H1 (cell line): Measurements from ENCODE around the gene C2CD5. TPM values are rescaled to one million over a fixed set of nuclear protein-coding genes. Genes with fewer than 3 reads are reported as not detected.

Experiments
- CTCF ChIA-PET: fragments of 300-600 bp; sonication (Branson Sonifier 250); formaldehyde crosslinking; loops from one replicate; lab custom pipeline; 2021; ENCODE audit not compliant: partially characterized antibody; lab: Charles Lee
- POLR2A ChIA-PET: fragments of 300-600 bp; sonication (Branson Sonifier 250); formaldehyde crosslinking; loops from one replicate; lab custom pipeline; 2021; ENCODE audit warnings: inconsistent platforms; ENCODE audit not compliant: partially characterized antibody; lab: Charles Lee
- DNase-seq, 2 experiments: peaks; one replicate each; pipeline versions ENCODE4 v3.0.0 to v3.0.0-alpha.2; 2010 to 2022; ENCODE audit warnings: low spot score in 2 of 2, low read depth in 1 of 2, mixed read lengths in 1 of 2
- FAIRE-seq: peaks from 2 replicates; lab custom pipeline; 2011; peaks lifted over from hg19 to GRCh38; lab: Jason Lieb, UNC
- H2AFZ ChIP-seq: 2 replicates; pipeline ENCODE4 v1.8.1; 2012; ENCODE audit warnings: low read length, inconsistent platforms
- H2AK5ac ChIP-seq: 2 replicates; pipeline ENCODE4 v1.6.1; 2013; ENCODE audit warnings: low read depth, low read length
- H2BK120ac ChIP-seq: replicated peaks from 2 replicates; pipeline ENCODE3; 2013; ENCODE audit warnings: low read depth, low read length, inconsistent platforms
- H2BK12ac ChIP-seq: 2 replicates; pipeline ENCODE4 v1.6.1; 2013; ENCODE audit warnings: low read depth, low read length
- H2BK15ac ChIP-seq: 2 replicates; pipeline ENCODE4 v1.6.1; 2013; ENCODE audit warnings: low read length
- H2BK20ac ChIP-seq: 2 replicates; pipeline ENCODE4 v1.6.1; 2013; ENCODE audit warnings: low read length
- H2BK5ac ChIP-seq: 2 replicates; pipeline ENCODE4 v1.6.1; 2013; ENCODE audit warnings: low read depth, low read length
- H3K14ac ChIP-seq: 2 replicates; pipeline ENCODE4 v1.6.1; 2013; ENCODE audit warnings: inconsistent platforms; ENCODE audit not compliant: insufficient read length
- H3K18ac ChIP-seq: 2 replicates; pipeline ENCODE4 v1.6.1; 2013; ENCODE audit warnings: low read length; ENCODE audit errors: extremely low read depth
- H3K23ac ChIP-seq: 2 replicates; pipeline ENCODE4 v1.6.1; 2013; ENCODE audit warnings: inconsistent platforms; ENCODE audit not compliant: insufficient read length
- H3K23me2 ChIP-seq: 2 replicates; pipeline ENCODE4 v1.6.1; 2013; ENCODE audit warnings: low read depth, low read length
- H3K27ac ChIP-seq: 2 replicates; pipeline ENCODE4 v1.6.1; 2011; ENCODE audit warnings: low read depth, low read length, inconsistent platforms
- H3K27me3 ChIP-seq, 4 experiments: replicated peaks in 1 of 4; 1 replicate in 1 of 4; 2 replicates in 3 of 4; pipeline versions ENCODE4 v1.6.1 to v1.8.1; 2011 to 2013; ENCODE audit warnings: low read length in 3 of 4, mild to moderate bottlenecking in 3 of 4, inconsistent platforms in 2 of 4, mixed read lengths in 2 of 4, moderate library complexity in 1 of 4; ENCODE audit not compliant: control insufficient read depth in 3 of 4, insufficient read depth in 3 of 4; ENCODE audit errors: extremely low read depth in 1 of 4
- H3K36me3 ChIP-seq, 4 experiments: 2 replicates each; pipeline versions ENCODE4 v1.6.1 to v1.8.1; 2011 to 2013; ENCODE audit warnings: mild to moderate bottlenecking in 4 of 4, low read length in 3 of 4, moderate library complexity in 2 of 4, control low read depth in 1 of 4, inconsistent platforms in 1 of 4; ENCODE audit not compliant: insufficient read depth in 4 of 4, control insufficient read depth in 2 of 4
- H3K4ac ChIP-seq: replicated peaks from 2 replicates; pipeline ENCODE3; 2013; ENCODE audit warnings: low read length, low read depth, mixed read lengths, inconsistent platforms; ENCODE audit not compliant: insufficient read length
- H3K4me1 ChIP-seq, 4 experiments: replicated peaks in 1 of 4; 1 replicate in 1 of 4; 2 replicates in 3 of 4; pipeline versions ENCODE4 v1.6.1 to v1.8.1; 2011 to 2013; ENCODE audit warnings: low read length in 3 of 4, inconsistent platforms in 2 of 4, mixed read lengths in 1 of 4; ENCODE audit not compliant: insufficient read depth in 4 of 4, control insufficient read depth in 3 of 4
- H3K4me2 ChIP-seq, 2 experiments: 2 replicates each; pipeline versions ENCODE4 v1.6.1 to v1.8.1; 2011 to 2013; ENCODE audit warnings: low read depth in 2 of 2, low read length in 2 of 2, control low read depth in 1 of 2, inconsistent platforms in 1 of 2, mild to moderate bottlenecking in 1 of 2; ENCODE audit not compliant: insufficient read depth in 1 of 2
- H3K4me3 ChIP-seq, 4 experiments: fragments of 200-600, 300-600 bp in 1 of 4; sonication (generic), shearing (Covaris generic), sonication (Bioruptor Twin) in 1 of 4; 2 replicates each; pipeline versions ENCODE4 v1.5.1 to v1.8.1; 2011 to 2016; ENCODE audit warnings: low read length in 4 of 4, low read depth in 3 of 4, control low read depth in 2 of 4, inconsistent platforms in 2 of 4, mild to moderate bottlenecking in 2 of 4, mixed read lengths in 1 of 4, moderate library complexity in 1 of 4; ENCODE audit not compliant: insufficient read depth in 2 of 4; ENCODE audit errors: extremely low read depth in 1 of 4
- H3K56ac ChIP-seq: replicated peaks from 2 replicates; pipeline ENCODE3; 2013; ENCODE audit warnings: low read depth, mild to moderate bottlenecking, mixed read lengths, low read length, inconsistent platforms; ENCODE audit not compliant: insufficient read length
- H3K79me1 ChIP-seq: 2 replicates; pipeline ENCODE4 v1.6.1; 2013; ENCODE audit warnings: low read depth, low read length, control low read depth
- H3K79me2 ChIP-seq, 2 experiments: 2 replicates each; pipeline versions ENCODE4 v1.6.1 to v1.8.1; 2012 to 2013; ENCODE audit warnings: low read length in 2 of 2, mild to moderate bottlenecking in 2 of 2, inconsistent platforms in 1 of 2; ENCODE audit not compliant: insufficient read depth in 2 of 2, control insufficient read depth in 1 of 2
- H3K9ac ChIP-seq, 4 experiments: replicated peaks in 1 of 4; 1 replicate in 1 of 4; 2 replicates in 3 of 4; pipeline versions ENCODE4 v1.6.1 to v1.8.1; 2011 to 2013; ENCODE audit warnings: low read depth in 3 of 4, low read length in 3 of 4, control low read depth in 2 of 4, mild to moderate bottlenecking in 2 of 4, moderate library complexity in 2 of 4, inconsistent platforms in 1 of 4; ENCODE audit errors: extremely low read depth in 1 of 4
- H3K9me3 ChIP-seq, 2 experiments: 2 replicates each; pipeline versions ENCODE4 v1.6.1 to v1.8.1; 2012 to 2013; ENCODE audit warnings: mild to moderate bottlenecking in 2 of 2, moderate library complexity in 2 of 2, control low read depth in 1 of 2, inconsistent platforms in 1 of 2, low read depth in 1 of 2, low read length in 1 of 2, mixed read lengths in 1 of 2; ENCODE audit not compliant: insufficient read depth in 2 of 2
- H4K20me1 ChIP-seq, 2 experiments: replicated peaks in 1 of 2; 2 replicates each; pipeline versions ENCODE3 to v1.8.1; 2011 to 2013; ENCODE audit warnings: inconsistent platforms in 2 of 2, low read length in 2 of 2, mild to moderate bottlenecking in 1 of 2; ENCODE audit not compliant: insufficient read depth in 2 of 2, control insufficient read depth in 1 of 2
- H4K5ac ChIP-seq: 2 replicates; pipeline ENCODE4 v1.6.1; 2013; ENCODE audit warnings: low read length, low read depth, mixed read lengths, inconsistent platforms; ENCODE audit not compliant: insufficient read length
- H4K8ac ChIP-seq: 2 replicates; pipeline ENCODE4 v1.8.0; 2013; ENCODE audit warnings: mild to moderate bottlenecking, moderate library complexity, low read length, inconsistent platforms; ENCODE audit not compliant: insufficient read depth; ENCODE audit errors: extremely low read depth
- H4K91ac ChIP-seq: replicated peaks from 2 replicates; pipeline ENCODE3; 2013; ENCODE audit warnings: low read length, mixed read lengths, inconsistent platforms; ENCODE audit not compliant: insufficient read length
- CREB1 ChIP-seq: IDR thresholded peaks from 2 replicates; pipeline ENCODE4 v1.6.1; 2012; ENCODE audit warnings: inconsistent platforms
- EZH2 ChIP-seq: fragments of 200-600 bp; sonication (generic); IDR thresholded peaks from 2 replicates; pipeline ENCODE4 v1.7.1; 2012; ENCODE audit warnings: low read depth, mild to moderate bottlenecking, moderate library complexity, low read length, inconsistent platforms; ENCODE audit not compliant: severe bottlenecking
- JUN ChIP-seq: IDR thresholded peaks from 2 replicates; pipeline ENCODE4 v1.6.1; 2011; ENCODE audit warnings: low read depth, mild to moderate bottlenecking, improper control_type of control experiment, low read length
- KDM4A ChIP-seq: IDR thresholded peaks from one replicate; pipeline ENCODE4 v1.7.1; 2012; ENCODE audit warnings: low read depth, mild to moderate bottlenecking, moderate library complexity, low read length, inconsistent platforms; ENCODE audit not compliant: severe bottlenecking
- SIX5 ChIP-seq: IDR thresholded peaks from 2 replicates; pipeline ENCODE4 v1.6.1; 2011; ENCODE audit warnings: mild to moderate bottlenecking, low read depth, low read length
- WGBS, 2 experiments: shearing (Covaris generic) in 1 of 2; methylation state at CpG; one replicate each; pipeline versions ENCODE4 v1.1.6 to v1.1.7; 2013 to 2015; ENCODE audit warnings: low lambda C conversion rate in 2 of 2, mixed read lengths in 2 of 2, inconsistent platforms in 1 of 2, low coverage in 1 of 2, missing lambda C conversion rate in 1 of 2; ENCODE audit not compliant: insufficient replicate concordance in 2 of 2, insufficient coverage in 1 of 2, insufficient read length in 1 of 2; ENCODE audit errors: extremely low coverage in 1 of 2, missing lambda C conversion rate in 1 of 2; 5-methylcytosine and 5-hydroxymethylcytosine counted together
- polyA plus RNA-seq, 7 experiments: library from polyadenylated mRNA; depleted of rRNA in 3 of 7; stranded (reverse) in 5 of 7; unstranded in 2 of 7; fragments of >200 nt in 5 of 7; fragments of 200-250 nt in 2 of 7; gene quantifications; 1 replicate in 5 of 7; 2 replicates in 1 of 7; 4 replicates in 1 of 7; pipeline versions ENCODE4 v1.2.1 to v1.2.3, GENCODE V29; 2011 to 2013; ENCODE audit warnings: missing spikeins in 2 of 7, mixed read lengths in 2 of 7
- total RNA-seq: library from RNA; stranded (reverse); fragmentation: NEBNext Ultra II Directional; extraction: Animal tissue kit (Norgen Biotek cat#: 25700); gene quantifications from 2 replicates; pipeline ENCODE4 v1.2.1, GENCODE V29; 2021

The C2CD5 gene
- total and polyA plus RNA-seq, 2 of the 8 experiments (the other 6 are each of a cell fraction or from before 2014, with no cell fraction given) = 21.9 to 45.9 TPM

DNA sequence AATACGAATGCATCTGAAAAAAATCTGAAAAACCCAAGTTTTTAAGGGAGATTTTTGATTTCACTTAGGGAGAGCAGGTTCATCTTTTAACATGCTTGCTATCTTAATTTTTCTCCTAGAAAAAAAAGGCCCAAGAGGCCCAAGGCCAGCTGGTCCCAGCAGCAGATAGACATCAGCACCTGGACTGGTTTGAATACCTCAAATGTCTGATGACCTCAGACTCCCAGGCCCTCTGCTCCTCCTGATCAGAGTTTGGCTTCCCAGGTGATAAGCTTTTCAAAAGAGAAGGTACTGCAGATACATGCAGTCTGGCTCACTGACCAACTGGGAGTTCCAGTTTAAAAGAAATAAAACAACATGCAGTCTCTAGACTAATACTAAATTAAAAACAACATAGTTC is 82.6 kb downstream of the C2CD5 start:
- Histone ChIP-seq H3K23ac (no peak overlapping the region), H3K23me2 (no peaks in the 10 kb centered on the region), H3K18ac (no peak overlapping the region), H3K4me1 (no peaks in the 10 kb centered on the region), H3K27me3 (no peaks in the 10 kb centered on the region), H2BK120ac (no peak overlapping the region), H4K20me1 (no peaks in the 10 kb centered on the region), H3K4ac (no peak overlapping the region), H3K14ac (no peak overlapping the region), H2BK5ac (no peak overlapping the region), H4K5ac (no peak overlapping the region), H3K79me1 (no peaks in the 10 kb centered on the region), H2BK12ac (no peak overlapping the region), H3K9me3 (no peaks in the 10 kb centered on the region), H3K4me2 (no peak overlapping the region), H3K36me3 (no peaks in the 10 kb centered on the region; a peak in 1 of 8 replicates), H4K91ac (no peak overlapping the region), H4K8ac (no peak overlapping the region), H2AFZ (no peak overlapping the region), H2BK20ac (no peak overlapping the region), H3K56ac (no peak overlapping the region), H2BK15ac (no peak overlapping the region), H3K79me2 (no peaks in the 10 kb centered on the region), H2AK5ac (no peak overlapping the region), H3K27ac (no peak overlapping the region), H3K4me3 (no peak overlapping the region), H3K9ac (no peak overlapping the region)
- DNase-seq (no peak), FAIRE-seq (no peak)
- CTCF ChIA-PET = interaction anchor here (0.6 to 2.1 kb wide), 7 partner anchors 10 to 378 kb away, joined by 3 to 7 read pairs (median 3); no protein-coding TSS in a partner anchor
- TF ChIP-seq KDM4A (no peak), JUN (no peak), SIX5 (no peak), EZH2 (no peak), CREB1 (no peak)
- POLR2A ChIA-PET = no interaction called here
- WGBS, 2 experiments = 95% methylated on average over 1 of the region's 1 CpG; no CpG with 5 or more reads in 1 of the 2 experiments
